LNCaP clone FGC (cell line): Measurements from ENCODE around the gene COL2A1.

Experiments used
- DNase-seq: peaks from one replicate; pipeline ENCODE4 v3.0.0-alpha.2; 2011; ENCODE audit warnings: low read depth
- H3K4me3 ChIP-seq: 2 replicates; pipeline ENCODE4 v1.5.1; 2011; ENCODE audit warnings: mild to moderate bottlenecking, low read depth, low read length, control low read depth
- CTCF ChIP-seq: IDR thresholded peaks from 2 replicates; pipeline ENCODE4 v1.5.1; 2012; ENCODE audit warnings: mild to moderate bottlenecking; ENCODE audit not compliant: control insufficient read depth, insufficient read depth; ENCODE audit errors: extremely low read depth

Gene COL2A1

GRCh38 chr12:47990351-47991105 lies 13.7 kb downstream of the COL2A1 start:
- no peak for TF ChIP-seq CTCF
- no peak for DNase-seq
- H3K4me3 ChIP-seq = no peak overlapping the region

- no peak for DNase-seq
- H3K4me3 ChIP-seq = no peak overlapping the region
- TF ChIP-seq CTCF = no peak
Measured at GRCh38 chr12:47989666-47990065, 14.6 kb downstream of the COL2A1 start.

- DNase-seq = no peak
- H3K4me3 ChIP-seq = no peak overlapping the region
- TF ChIP-seq CTCF = no peak
Measured at GRCh38 chr12:47989023-47989417, 15.3 kb downstream of the COL2A1 start.

GRCh38 chr12:47988073-47989022 lies 15.9 kb downstream of the COL2A1 start:
- DNase-seq = no peak
- no peak for TF ChIP-seq CTCF
- H3K4me3 ChIP-seq = no peak overlapping the region

GRCh38 chr12:47987411-47988072 lies 16.7 kb downstream of the COL2A1 start:
- DNase-seq = no peak
- H3K4me3 ChIP-seq = no peak overlapping the region
- no peak for TF ChIP-seq CTCF

- no peak overlapping the region for H3K4me3 ChIP-seq
- DNase-seq = no peak
- no peak for TF ChIP-seq CTCF
Measured at GRCh38 chr12:47986832-47987231, 17.4 kb downstream of the COL2A1 start.
